ENCODE results near the gene CHST1.

Gene CHST1

GRCh38 chr11:45662665-45663485, 2.5 kb downstream of the CHST1 start:
- no peak overlapping the region for H3K4me3 ChIP-seq (ENCODE audit: low read length)
- DNase-seq (ENCODE audit: low read depth, low spot score): no peak

GRCh38 chr11:45662096-45662664, 3.2 kb downstream of the CHST1 start:
- no peak for DNase-seq (ENCODE audit: low read depth, low spot score)
- H3K4me3 ChIP-seq (ENCODE audit: low read length): no peak overlapping the region

GRCh38 chr11:45661439-45662055, 3.9 kb downstream of the CHST1 start:
- DNase-seq (ENCODE audit: low read depth, low spot score): no peak
- H3K4me3 ChIP-seq (ENCODE audit: low read length): no peak overlapping the region

- no peak for DNase-seq (ENCODE audit: low read depth, low spot score)
These were observed 4.5 kb downstream of the CHST1 start for GRCh38 chr11:45660729-45661438.

GRCh38 chr11:45659818-45660160, 5.6 kb downstream of the CHST1 start:
- H3K4me3 ChIP-seq (ENCODE audit: low read length): no peak overlapping the region
- no peak for DNase-seq (ENCODE audit: low read depth, low spot score)

More at GRCh38 chr11:45660729-45661438, 4.5 kb downstream of the CHST1 start:
- no peak overlapping the region for H3K4me3 ChIP-seq (ENCODE audit: low read length)

- H3K4me3 ChIP-seq (ENCODE audit: low read length): no peak overlapping the region
- no peak for DNase-seq (ENCODE audit: low read depth, low spot score)
These were observed 6.2 kb downstream of the CHST1 start for GRCh38 chr11:45659031-45659817.

- DNase-seq (ENCODE audit: low read depth, low spot score): no peak
- H3K4me3 ChIP-seq (ENCODE audit: low read length): no peak overlapping the region
These were observed 7.0 kb downstream of the CHST1 start for GRCh38 chr11:45658292-45658991.

GRCh38 chr11:45657496-45658260, 7.7 kb downstream of the CHST1 start:
- no peak overlapping the region for H3K4me3 ChIP-seq (ENCODE audit: low read length)
- no peak for DNase-seq (ENCODE audit: low read depth, low spot score)

- no peak overlapping the region for H3K4me3 ChIP-seq (ENCODE audit: low read length)
- no peak for DNase-seq (ENCODE audit: low read depth, low spot score)
These were observed 9.6 kb downstream of the CHST1 start for GRCh38 chr11:45655831-45656230.

GRCh38 chr11:45655347-45655756, 10.1 kb downstream of the CHST1 start:
- H3K4me3 ChIP-seq (ENCODE audit: low read length): no peak overlapping the region
- DNase-seq (ENCODE audit: low read depth, low spot score): peak; percentile 58

GRCh38 chr11:45655012-45655283, 10.5 kb downstream of the CHST1 start:
- no peak for DNase-seq (ENCODE audit: low read depth, low spot score)
- H3K4me3 ChIP-seq (ENCODE audit: low read length): no peak overlapping the region

GRCh38 chr11:45654231-45655011, 11.0 kb downstream of the CHST1 start:
- no peak for DNase-seq (ENCODE audit: low read depth, low spot score)
- H3K4me3 ChIP-seq (ENCODE audit: low read length): no peak overlapping the region

- no peak overlapping the region for H3K4me3 ChIP-seq (ENCODE audit: low read length)
- DNase-seq (ENCODE audit: low read depth, low spot score): no peak
These were observed 12.1 kb downstream of the CHST1 start for GRCh38 chr11:45653277-45653676.

GRCh38 chr11:45652781-45653180, 12.6 kb downstream of the CHST1 start:
- DNase-seq (ENCODE audit: low read depth, low spot score): no peak
- H3K4me3 ChIP-seq (ENCODE audit: low read length): no peak overlapping the region

GRCh38 chr11:45651841-45652749, 13.3 kb downstream of the CHST1 start:
- DNase-seq (ENCODE audit: low read depth, low spot score): no peak
- H3K4me3 ChIP-seq (ENCODE audit: low read length): no peak overlapping the region

GRCh38 chr11:45651156-45651555, 14.3 kb downstream of the CHST1 start:
- no peak overlapping the region for H3K4me3 ChIP-seq (ENCODE audit: low read length)
- DNase-seq (ENCODE audit: low read depth, low spot score): no peak
